SK-N-SH (cell line): Measurements from ENCODE around the gene STK38. TPM values are rescaled to one million over a fixed set of nuclear protein-coding genes. Genes with fewer than 3 reads are reported as not detected.

Experiments used
- CTCF ChIA-PET: fragments of 300-600, 350-600 bp; formaldehyde crosslinking; extraction: SDS; loops from one replicate; lab custom pipeline; 2021; lab: Yijun Ruan, JAX
- POLR2A ChIA-PET: fragments of 350-600 bp; sonication (Branson Sonifier 250); formaldehyde crosslinking; extraction: SDS; loops from one replicate; lab custom pipeline; 2020; ENCODE audit warnings: antibody characterized with exemption, inconsistent platforms; lab: Yijun Ruan, JAX
- DNase-seq: peaks from one replicate; pipeline ENCODE4 v3.0.0; 2012
- H2AFZ ChIP-seq: fragments of 200-600 bp; sonication (generic); 2 replicates; pipeline ENCODE4 v1.8.1; 2016; ENCODE audit warnings: antibody characterized with exemption, mild to moderate bottlenecking, low read depth
- H3F3A ChIP-seq: fragments of 200-600 bp; sonication (generic); replicated peaks from 2 replicates; pipeline ENCODE3; 2016; ENCODE audit warnings: antibody characterized with exemption, mild to moderate bottlenecking; ENCODE audit not compliant: insufficient read depth
- H3K27ac ChIP-seq, 2 experiments: fragments of 200-500 bp in 1 of 2; fragments of 200-600 bp in 1 of 2; sonication (Bioruptor generic) in 1 of 2; sonication (generic), shearing (Covaris generic) in 1 of 2; 2 replicates each; pipeline versions ENCODE4 v1.5.1 to v1.6.1; 2014 to 2016; ENCODE audit warnings: low read depth in 2 of 2, inconsistent platforms in 1 of 2, low read length in 1 of 2, mild to moderate bottlenecking in 1 of 2, mixed read lengths in 1 of 2
- H3K27me3 ChIP-seq: fragments of 200-600 bp; sonication (generic), shearing (Covaris generic); 2 replicates; pipeline ENCODE4 v1.6.1; 2016; ENCODE audit warnings: mixed run types; ENCODE audit not compliant: insufficient read depth
- H3K36me3 ChIP-seq, 2 experiments: fragments of 200-500 bp in 1 of 2; fragments of 200-600 bp in 1 of 2; sonication (Bioruptor generic) in 1 of 2; sonication (generic) in 1 of 2; replicated peaks in 1 of 2; 2 replicates each; pipeline versions ENCODE3 to v1.5.1; 2014 to 2016; ENCODE audit warnings: low read length in 1 of 2, mild to moderate bottlenecking in 1 of 2; ENCODE audit not compliant: insufficient read depth in 2 of 2, control insufficient read depth in 1 of 2
- H3K4me1 ChIP-seq, 2 experiments: fragments of 200-500 bp in 1 of 2; fragments of 200-600 bp in 1 of 2; sonication (Bioruptor generic) in 1 of 2; sonication (generic), shearing (Covaris generic) in 1 of 2; 2 replicates each; pipeline versions ENCODE4 v1.5.1 to v1.6.1; 2014 to 2016; ENCODE audit warnings: low read depth in 1 of 2, low read length in 1 of 2, mixed run types in 1 of 2; ENCODE audit not compliant: insufficient read depth in 2 of 2, control insufficient read depth in 1 of 2
- H3K4me2 ChIP-seq: fragments of 200-600 bp; sonication (generic), shearing (Covaris generic); 2 replicates; pipeline ENCODE4 v1.6.1; 2017; ENCODE audit warnings: mixed run types
- H3K4me3 ChIP-seq, 2 experiments: fragments of 200-500 bp in 1 of 2; fragments of 200-600 bp in 1 of 2; sonication (Bioruptor generic) in 1 of 2; sonication (generic), shearing (Covaris generic) in 1 of 2; 2 replicates each; pipeline versions ENCODE4 v1.5.1 to v1.8.1; 2014 to 2016; ENCODE audit warnings: low read depth in 2 of 2, inconsistent platforms in 1 of 2, low read length in 1 of 2, mild to moderate bottlenecking in 1 of 2, mixed read lengths in 1 of 2, moderate library complexity in 1 of 2
- H3K79me2 ChIP-seq: fragments of 200-600 bp; sonication (generic); 2 replicates; pipeline ENCODE4 v1.8.1; 2017; ENCODE audit warnings: mild to moderate bottlenecking; ENCODE audit not compliant: insufficient read depth
- H3K9ac ChIP-seq: fragments of 200-600 bp; sonication (generic); 2 replicates; pipeline ENCODE4 v1.6.1; 2017; ENCODE audit warnings: mixed run types
- H3K9me2 ChIP-seq: fragments of 200-600 bp; sonication (generic); 2 replicates; pipeline ENCODE4 v1.6.1; 2017; ENCODE audit warnings: mixed run types
- H3K9me3 ChIP-seq: fragments of 200-600 bp; sonication (generic); 2 replicates; pipeline ENCODE4 v1.6.1; 2017; ENCODE audit warnings: mixed run types, mild to moderate bottlenecking, moderate library complexity
- H4K20me1 ChIP-seq: fragments of 200-600 bp; sonication (generic); 2 replicates; pipeline ENCODE4 v1.6.1; 2017; ENCODE audit warnings: mild to moderate bottlenecking, mixed run types; ENCODE audit not compliant: insufficient read depth
- CHD2 ChIP-seq: fragments of 150-350 bp; IDR thresholded peaks from 2 replicates; pipeline ENCODE4 v1.6.1; 2018; ENCODE audit warnings: low read length; ENCODE audit not compliant: partially characterized antibody
- EP300 ChIP-seq, 2 experiments: IDR thresholded peaks; 2 replicates each; pipeline versions ENCODE4 v1.4.0 to v1.6.1; 2012; ENCODE audit warnings: borderline replicate concordance in 1 of 2, low read depth in 1 of 2, low read length in 1 of 2
- EZH2phosphoT487 ChIP-seq: fragments of 200-600 bp; sonication (generic); IDR thresholded peaks from 2 replicates; pipeline ENCODE4 v1.6.1; 2017; ENCODE audit warnings: low read depth, mixed run types, mild to moderate bottlenecking, antibody characterized with exemption, moderate library complexity, borderline replicate concordance
- FOXM1 ChIP-seq: IDR thresholded peaks from 2 replicates; pipeline ENCODE4 v1.4.0; 2012; ENCODE audit warnings: low read depth, mild to moderate bottlenecking
- GABPA ChIP-seq: IDR thresholded peaks from 2 replicates; pipeline ENCODE4 v1.4.0; 2012; ENCODE audit warnings: low read depth, mild to moderate bottlenecking
- GATA2 ChIP-seq: sonication (generic); formaldehyde crosslinking; IDR thresholded peaks from 2 replicates; pipeline ENCODE4 v1.5.0; 2020; ENCODE audit warnings: mild to moderate bottlenecking, missing genetic modification reagents
- MXI1 ChIP-seq: IDR thresholded peaks from 2 replicates; pipeline ENCODE4 v1.6.1; 2012; ENCODE audit warnings: mild to moderate bottlenecking, low read depth, low read length, improper control_type of control experiment
- NFIC ChIP-seq: IDR thresholded peaks from 2 replicates; pipeline ENCODE4 v1.4.0; 2012; ENCODE audit warnings: borderline replicate concordance
- NRF1 ChIP-seq: IDR thresholded peaks from 2 replicates; pipeline ENCODE4 v1.6.1; 2012; ENCODE audit warnings: low read depth, mild to moderate bottlenecking, low read length
- POLR2AphosphoS5 ChIP-seq: IDR thresholded peaks from 2 replicates; pipeline ENCODE4 v1.6.1; 2012; ENCODE audit warnings: low read depth, low read length
- RCOR1 ChIP-seq: fragments of 150-350 bp; IDR thresholded peaks from 2 replicates; pipeline ENCODE4 v1.6.1; 2017; ENCODE audit warnings: antibody characterized with exemption, low read length
- TAF1 ChIP-seq: IDR thresholded peaks from 2 replicates; pipeline ENCODE4 v1.6.1; 2012; ENCODE audit warnings: low read depth, mild to moderate bottlenecking, low read length, moderate library complexity, borderline replicate concordance
- TEAD4 ChIP-seq: IDR thresholded peaks from 2 replicates; pipeline ENCODE4 v1.4.0; 2012; ENCODE audit warnings: mild to moderate bottlenecking, borderline replicate concordance; ENCODE audit not compliant: insufficient read depth
- USF1 ChIP-seq: IDR thresholded peaks from 2 replicates; pipeline ENCODE4 v1.4.0; 2012; ENCODE audit warnings: low read depth, borderline replicate concordance
- YY1 ChIP-seq: IDR thresholded peaks from 2 replicates; pipeline ENCODE4 v1.4.0; 2012; ENCODE audit warnings: low read depth, mild to moderate bottlenecking
- WGBS: methylation state at CpG from one replicate; pipeline ENCODE4 v1.1.6; 2017; ENCODE audit warnings: low lambda C conversion rate; 5-methylcytosine and 5-hydroxymethylcytosine counted together
- polyA plus RNA-seq, 3 experiments: library from polyadenylated mRNA; depleted of rRNA; stranded (reverse); fragments of >200 nt; gene quantifications; 2 replicates each; pipeline ENCODE4 v1.2.3, GENCODE V29; 2012
- TF ChIP-seq, protein P1 (sequence below): IDR thresholded peaks from 2 replicates; pipeline ENCODE4; 2012
- TF ChIP-seq, protein P2 (sequence below): IDR thresholded peaks from 2 replicates; pipeline ENCODE4 v1.6.1; 2012; ENCODE audit warnings: mild to moderate bottlenecking, low read depth, low read length, moderate library complexity
- TF ChIP-seq, protein P3 (sequence below): fragments of 150-350 bp; IDR thresholded peaks from 2 replicates; pipeline ENCODE4 v1.6.1; 2017; ENCODE audit warnings: antibody characterized with exemption, low read length, low read depth, borderline replicate concordance
- TF ChIP-seq, protein P4 (sequence below): fragments of 200-600 bp; sonication (generic); IDR thresholded peaks from 2 replicates; pipeline ENCODE4 v1.6.1; 2017; ENCODE audit warnings: antibody characterized with exemption, mild to moderate bottlenecking, moderate library complexity

The STK38 gene
- polyA plus RNA-seq, 1 of the 3 experiments (the other 2 are of a cell fraction): 10.2 TPM

GRCh38 chr6:36592221-36592655, 45.0 kb upstream of the STK38 start:
- no peak for DNase-seq
- 91% methylated on average over 12 of the region's 12 CpGs for WGBS
- Histone ChIP-seq H3K4me3 (no peak overlapping the region), H3F3A (peaks cover 21% of the 10 kb centered on the region), H3K4me1 (peaks cover 0 to 6% of the 10 kb centered on the region in 2 experiments; a peak in 1 of 4 replicates), H3K36me3 (peaks cover 8 to 26% of the 10 kb centered on the region in 2 experiments)
- CTCF ChIA-PET: no interaction called here
- TF ChIP-seq USF1 (no peak), EP300 (IDR thresholded peaks at IDR 0.05; ENCODE audit: borderline replicate concordance in 1 of 2, low read depth in 1 of 2, low read length in 1 of 2) (no peak), POLR2AphosphoS5 (no peak), RCOR1 (no peak), CHD2 (no peak), TAF1 (no peak), GATA2 (CRISPR knock-in tag) (no peak), EZH2phosphoT487 (no peak), YY1 (no peak), MXI1 (no peak), TEAD4 (no peak), NRF1 (no peak), FOXM1 (no peak), GABPA (no peak), NFIC (no peak)
- TF ChIP-seq, protein P1, sequence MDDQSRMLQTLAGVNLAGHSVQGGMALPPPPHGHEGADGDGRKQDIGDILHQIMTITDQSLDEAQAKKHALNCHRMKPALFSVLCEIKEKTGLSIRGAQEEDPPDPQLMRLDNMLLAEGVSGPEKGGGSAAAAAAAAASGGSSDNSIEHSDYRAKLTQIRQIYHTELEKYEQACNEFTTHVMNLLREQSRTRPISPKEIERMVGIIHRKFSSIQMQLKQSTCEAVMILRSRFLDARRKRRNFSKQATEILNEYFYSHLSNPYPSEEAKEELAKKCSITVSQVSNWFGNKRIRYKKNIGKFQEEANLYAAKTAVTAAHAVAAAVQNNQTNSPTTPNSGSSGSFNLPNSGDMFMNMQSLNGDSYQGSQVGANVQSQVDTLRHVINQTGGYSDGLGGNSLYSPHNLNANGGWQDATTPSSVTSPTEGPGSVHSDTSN: no peak
- TF ChIP-seq, protein P2, sequence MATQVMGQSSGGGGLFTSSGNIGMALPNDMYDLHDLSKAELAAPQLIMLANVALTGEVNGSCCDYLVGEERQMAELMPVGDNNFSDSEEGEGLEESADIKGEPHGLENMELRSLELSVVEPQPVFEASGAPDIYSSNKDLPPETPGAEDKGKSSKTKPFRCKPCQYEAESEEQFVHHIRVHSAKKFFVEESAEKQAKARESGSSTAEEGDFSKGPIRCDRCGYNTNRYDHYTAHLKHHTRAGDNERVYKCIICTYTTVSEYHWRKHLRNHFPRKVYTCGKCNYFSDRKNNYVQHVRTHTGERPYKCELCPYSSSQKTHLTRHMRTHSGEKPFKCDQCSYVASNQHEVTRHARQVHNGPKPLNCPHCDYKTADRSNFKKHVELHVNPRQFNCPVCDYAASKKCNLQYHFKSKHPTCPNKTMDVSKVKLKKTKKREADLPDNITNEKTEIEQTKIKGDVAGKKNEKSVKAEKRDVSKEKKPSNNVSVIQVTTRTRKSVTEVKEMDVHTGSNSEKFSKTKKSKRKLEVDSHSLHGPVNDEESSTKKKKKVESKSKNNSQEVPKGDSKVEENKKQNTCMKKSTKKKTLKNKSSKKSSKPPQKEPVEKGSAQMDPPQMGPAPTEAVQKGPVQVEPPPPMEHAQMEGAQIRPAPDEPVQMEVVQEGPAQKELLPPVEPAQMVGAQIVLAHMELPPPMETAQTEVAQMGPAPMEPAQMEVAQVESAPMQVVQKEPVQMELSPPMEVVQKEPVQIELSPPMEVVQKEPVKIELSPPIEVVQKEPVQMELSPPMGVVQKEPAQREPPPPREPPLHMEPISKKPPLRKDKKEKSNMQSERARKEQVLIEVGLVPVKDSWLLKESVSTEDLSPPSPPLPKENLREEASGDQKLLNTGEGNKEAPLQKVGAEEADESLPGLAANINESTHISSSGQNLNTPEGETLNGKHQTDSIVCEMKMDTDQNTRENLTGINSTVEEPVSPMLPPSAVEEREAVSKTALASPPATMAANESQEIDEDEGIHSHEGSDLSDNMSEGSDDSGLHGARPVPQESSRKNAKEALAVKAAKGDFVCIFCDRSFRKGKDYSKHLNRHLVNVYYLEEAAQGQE: no peak
- TF ChIP-seq, protein P3, sequence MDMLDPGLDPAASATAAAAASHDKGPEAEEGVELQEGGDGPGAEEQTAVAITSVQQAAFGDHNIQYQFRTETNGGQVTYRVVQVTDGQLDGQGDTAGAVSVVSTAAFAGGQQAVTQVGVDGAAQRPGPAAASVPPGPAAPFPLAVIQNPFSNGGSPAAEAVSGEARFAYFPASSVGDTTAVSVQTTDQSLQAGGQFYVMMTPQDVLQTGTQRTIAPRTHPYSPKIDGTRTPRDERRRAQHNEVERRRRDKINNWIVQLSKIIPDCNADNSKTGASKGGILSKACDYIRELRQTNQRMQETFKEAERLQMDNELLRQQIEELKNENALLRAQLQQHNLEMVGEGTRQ: no peak
- TF ChIP-seq, protein P4, sequence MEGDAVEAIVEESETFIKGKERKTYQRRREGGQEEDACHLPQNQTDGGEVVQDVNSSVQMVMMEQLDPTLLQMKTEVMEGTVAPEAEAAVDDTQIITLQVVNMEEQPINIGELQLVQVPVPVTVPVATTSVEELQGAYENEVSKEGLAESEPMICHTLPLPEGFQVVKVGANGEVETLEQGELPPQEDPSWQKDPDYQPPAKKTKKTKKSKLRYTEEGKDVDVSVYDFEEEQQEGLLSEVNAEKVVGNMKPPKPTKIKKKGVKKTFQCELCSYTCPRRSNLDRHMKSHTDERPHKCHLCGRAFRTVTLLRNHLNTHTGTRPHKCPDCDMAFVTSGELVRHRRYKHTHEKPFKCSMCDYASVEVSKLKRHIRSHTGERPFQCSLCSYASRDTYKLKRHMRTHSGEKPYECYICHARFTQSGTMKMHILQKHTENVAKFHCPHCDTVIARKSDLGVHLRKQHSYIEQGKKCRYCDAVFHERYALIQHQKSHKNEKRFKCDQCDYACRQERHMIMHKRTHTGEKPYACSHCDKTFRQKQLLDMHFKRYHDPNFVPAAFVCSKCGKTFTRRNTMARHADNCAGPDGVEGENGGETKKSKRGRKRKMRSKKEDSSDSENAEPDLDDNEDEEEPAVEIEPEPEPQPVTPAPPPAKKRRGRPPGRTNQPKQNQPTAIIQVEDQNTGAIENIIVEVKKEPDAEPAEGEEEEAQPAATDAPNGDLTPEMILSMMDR: no peak
- TF ChIP-seq, all 33 proteins: peak for 0
- Histone ChIP-seq H3K9me2 (no peaks in the 10 kb centered on the region), H3K27me3 (no peaks in the 10 kb centered on the region), H3K79me2 (peaks cover 37% of the 10 kb centered on the region), H3K9ac (no peak overlapping the region), H3K27ac (no peak overlapping the region), H4K20me1 (peaks cover 26% of the 10 kb centered on the region), H2AFZ (no peak overlapping the region), H3K4me2 (no peak overlapping the region), H3K9me3 (no peaks in the 10 kb centered on the region)
- POLR2A ChIA-PET: no interaction called here
